HTERT RPE-1 (cell line): ENCODE measurements around the gene HOXA1.

Experiments
- in situ Hi-C: fragments of 300-500 bp; cut with MboI; formaldehyde crosslinking; loops from 4 replicates; pipeline ENCODE4 v1.14.3; 2020; ENCODE audit warnings: low sequenced_read_pairs

The HOXA1 gene

DNA sequence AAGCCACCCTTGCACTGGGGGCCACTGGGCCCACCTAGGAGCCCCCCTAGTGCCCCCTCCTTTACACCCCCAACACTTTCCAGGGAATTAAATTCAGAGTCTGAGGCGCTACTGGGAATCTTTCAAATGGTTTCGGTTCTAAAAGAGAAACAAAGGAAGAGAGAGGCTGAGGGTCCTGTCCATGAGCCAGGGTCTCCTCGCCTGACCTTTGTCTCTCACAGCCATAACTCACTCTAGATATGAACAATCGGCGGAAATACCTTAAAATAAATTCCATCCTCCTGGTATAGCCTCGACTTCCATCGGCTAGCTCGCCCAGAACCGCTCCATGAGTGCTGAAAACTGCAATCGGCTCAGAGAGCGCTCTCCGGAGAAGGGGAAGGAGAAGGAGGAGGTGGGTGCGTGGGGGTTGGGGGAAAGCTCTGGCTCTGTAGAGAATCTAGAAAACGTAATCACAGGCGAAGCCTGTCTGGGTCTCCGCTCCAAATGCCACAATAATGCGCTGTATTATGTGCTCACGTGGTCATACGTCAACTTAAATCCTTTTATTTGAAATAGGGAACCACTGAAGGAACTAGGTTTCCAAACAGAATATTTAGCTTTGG is 22.2 kb upstream of the HOXA1 start:
- in situ Hi-C loops: no loop called here

DNA sequence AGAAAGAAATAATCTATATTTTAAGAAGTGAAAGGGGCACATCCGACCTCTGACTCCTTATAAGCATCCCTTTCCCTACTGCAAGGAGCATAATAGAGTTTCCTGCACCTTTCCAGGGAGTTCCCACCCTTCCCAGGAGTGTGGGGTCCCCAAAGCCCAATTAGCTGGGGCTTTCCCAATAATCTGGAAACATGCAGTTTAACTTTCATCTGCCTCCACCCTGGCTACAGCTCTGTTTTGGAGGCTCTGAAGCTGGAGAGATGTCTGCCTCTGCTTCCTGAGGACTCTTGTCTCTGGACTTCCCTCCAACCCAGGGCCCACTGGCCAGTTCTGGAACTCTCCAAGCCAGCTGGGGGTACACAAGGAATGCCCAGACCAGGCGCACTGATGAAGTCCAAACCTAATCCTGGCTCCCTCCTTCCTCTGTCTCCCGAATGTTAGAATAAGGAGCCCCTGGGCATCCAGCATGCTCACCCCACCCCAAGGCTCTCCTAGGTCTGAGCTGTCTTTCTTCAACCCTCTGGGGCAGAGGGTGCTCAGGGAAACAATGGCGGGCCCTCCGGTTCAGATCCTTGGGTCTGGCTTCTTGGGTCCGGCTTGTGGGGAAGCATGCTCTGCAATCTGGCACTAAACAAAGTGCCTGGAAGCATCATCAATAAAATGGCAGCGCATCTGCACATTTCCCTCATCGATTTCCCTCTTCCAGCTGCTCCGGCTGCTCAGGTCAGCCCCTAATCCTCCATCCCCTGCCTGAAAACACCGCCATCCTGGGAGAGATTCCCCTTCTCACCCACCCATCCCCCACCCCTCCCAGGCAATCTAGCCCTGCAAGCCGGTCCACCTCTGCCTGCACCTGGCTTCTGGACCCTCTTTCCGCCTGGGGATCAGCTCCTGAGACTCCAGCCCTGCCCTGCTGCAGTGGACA is 21.4 kb upstream of the HOXA1 start:
- in situ Hi-C loops: no loop called here

DNA sequence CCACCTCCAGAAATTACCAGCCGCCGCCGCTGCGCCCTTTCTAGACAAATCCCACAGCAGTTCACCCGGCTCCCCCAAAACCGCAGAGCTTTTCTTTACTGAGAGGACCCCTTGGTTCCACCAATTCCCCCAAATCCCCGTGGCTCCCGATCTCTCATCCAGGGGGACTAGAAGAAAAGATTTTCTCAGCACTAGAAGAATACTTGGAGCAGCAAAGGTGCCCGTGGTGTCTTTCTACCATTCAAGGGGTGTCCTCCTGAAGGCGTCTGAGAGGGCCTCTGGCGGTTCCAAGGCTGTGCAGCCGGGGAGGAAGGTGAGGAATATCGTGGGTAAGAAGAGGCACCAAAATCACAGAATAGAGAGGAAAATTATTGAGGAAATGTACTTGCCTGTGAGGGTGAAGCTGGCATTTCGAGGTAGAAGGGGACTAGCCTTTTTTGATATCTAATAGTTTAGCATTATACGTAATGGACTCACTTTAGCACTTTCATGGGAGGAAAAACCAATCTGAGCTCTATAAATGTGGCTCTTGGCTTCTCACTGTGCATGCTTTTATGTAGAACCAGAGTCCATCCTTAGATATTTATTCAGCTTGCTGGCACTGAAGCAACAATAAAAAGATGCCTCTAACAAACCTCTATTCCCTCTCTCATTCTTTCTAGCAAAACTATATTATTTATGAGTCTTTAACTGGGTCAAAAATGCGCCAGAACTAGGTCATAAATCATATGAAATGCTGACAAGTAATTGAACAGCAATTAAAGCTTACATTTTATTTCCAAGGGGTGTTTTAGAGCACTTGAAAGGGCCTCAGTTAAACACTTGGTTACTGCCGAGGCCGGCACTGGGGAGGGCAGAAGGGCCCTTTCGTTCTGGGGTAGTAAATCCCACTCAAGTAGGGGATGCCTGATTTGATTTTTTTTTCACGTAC is 20.5 kb upstream of the HOXA1 start:
- in situ Hi-C loops: no loop called here

DNA sequence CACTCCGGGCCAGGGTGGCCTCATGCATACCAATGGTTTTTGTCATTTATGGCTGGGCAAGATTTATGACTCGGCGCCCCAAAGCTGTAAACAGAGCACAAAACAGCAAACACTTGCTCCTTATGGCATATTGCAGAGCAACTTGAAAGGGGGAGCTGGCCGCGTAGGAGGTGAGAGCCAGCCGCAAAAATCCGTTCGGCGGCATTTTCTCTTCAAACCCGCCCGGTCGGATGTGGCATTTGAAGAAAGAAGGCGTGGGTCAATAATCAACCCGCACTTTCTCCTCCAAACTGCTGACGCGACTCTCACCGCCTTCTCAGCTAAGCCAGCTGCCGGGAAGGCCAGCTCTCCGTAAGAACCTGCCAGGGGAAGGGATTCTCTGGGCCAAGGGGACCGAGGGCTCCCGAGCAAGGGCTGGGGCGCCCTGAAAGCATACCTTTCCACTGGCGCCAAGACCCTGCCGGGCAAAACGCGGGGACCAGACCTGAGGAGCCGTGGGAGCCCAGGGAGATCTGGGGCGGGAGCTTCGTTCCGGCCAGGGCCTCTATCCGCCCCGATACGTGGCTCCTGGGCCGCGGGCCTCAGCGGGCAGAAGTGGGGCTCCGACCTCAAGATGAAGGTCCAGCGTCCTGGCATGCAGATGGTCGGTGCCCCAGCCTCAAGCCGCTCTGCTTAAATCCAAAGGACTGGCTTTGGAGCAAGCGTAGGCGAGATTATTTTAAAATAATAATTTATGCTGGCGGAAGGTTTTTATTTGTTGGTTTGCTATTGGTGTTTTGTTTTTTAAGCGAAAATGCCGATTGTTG is 19.6 kb upstream of the HOXA1 start:
- in situ Hi-C loops: no loop called here

DNA sequence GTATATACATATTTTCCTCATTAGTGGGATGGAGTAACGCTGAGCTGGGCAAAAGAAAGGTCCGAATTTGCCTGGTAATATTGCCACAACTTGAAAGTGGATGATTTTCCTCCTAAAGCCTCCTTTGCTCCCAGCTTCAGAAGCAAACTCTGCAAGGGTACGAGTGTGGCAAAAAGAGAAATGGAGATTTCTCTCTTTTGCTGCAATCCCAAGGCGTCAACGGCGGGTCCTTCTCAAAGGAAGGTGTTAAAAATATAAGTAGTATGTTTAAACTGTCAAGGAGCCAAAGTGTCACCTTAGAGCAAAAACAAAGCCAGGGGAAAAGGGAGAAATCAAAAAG is 19.1 kb upstream of the HOXA1 start:
- in situ Hi-C loops: no loop called here

DNA sequence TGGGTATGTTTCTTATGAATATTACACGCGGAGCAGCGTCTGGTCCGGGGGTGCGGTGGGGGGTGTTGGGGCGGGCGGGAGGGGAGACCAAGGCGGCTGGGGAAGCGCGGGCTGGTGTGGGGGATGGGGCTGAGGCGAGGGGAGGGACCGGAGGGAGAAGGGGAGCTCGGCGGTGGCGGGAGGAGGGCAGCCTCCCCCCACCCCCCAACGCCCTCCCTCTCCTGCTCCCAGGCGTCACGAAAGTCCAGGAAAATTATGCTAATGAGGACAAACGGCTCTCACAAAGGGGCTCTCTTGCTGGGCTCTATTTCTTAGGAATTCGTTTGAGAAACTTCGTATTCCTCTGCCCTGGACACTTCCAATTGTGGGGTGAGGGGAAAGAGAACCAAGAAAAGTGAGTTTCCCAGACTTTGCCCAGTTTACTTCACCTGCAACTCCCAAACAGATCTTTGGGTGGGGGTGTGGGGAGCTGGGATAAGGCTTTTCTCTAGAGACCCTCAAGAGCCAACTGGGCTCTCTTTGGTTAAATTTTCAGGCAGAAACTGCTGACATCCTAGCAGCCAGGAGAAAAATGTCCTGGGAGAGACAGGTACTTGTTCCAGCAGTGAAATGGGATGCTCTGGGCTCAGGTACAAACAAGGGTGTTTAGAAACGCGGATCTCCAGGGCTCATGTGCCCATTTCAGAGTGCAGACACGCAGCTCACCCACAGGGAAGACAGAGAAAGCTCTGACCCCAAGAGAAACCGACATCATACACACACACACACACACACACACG is 18.4 kb upstream of the HOXA1 start:
- in situ Hi-C loops: no loop called here

DNA sequence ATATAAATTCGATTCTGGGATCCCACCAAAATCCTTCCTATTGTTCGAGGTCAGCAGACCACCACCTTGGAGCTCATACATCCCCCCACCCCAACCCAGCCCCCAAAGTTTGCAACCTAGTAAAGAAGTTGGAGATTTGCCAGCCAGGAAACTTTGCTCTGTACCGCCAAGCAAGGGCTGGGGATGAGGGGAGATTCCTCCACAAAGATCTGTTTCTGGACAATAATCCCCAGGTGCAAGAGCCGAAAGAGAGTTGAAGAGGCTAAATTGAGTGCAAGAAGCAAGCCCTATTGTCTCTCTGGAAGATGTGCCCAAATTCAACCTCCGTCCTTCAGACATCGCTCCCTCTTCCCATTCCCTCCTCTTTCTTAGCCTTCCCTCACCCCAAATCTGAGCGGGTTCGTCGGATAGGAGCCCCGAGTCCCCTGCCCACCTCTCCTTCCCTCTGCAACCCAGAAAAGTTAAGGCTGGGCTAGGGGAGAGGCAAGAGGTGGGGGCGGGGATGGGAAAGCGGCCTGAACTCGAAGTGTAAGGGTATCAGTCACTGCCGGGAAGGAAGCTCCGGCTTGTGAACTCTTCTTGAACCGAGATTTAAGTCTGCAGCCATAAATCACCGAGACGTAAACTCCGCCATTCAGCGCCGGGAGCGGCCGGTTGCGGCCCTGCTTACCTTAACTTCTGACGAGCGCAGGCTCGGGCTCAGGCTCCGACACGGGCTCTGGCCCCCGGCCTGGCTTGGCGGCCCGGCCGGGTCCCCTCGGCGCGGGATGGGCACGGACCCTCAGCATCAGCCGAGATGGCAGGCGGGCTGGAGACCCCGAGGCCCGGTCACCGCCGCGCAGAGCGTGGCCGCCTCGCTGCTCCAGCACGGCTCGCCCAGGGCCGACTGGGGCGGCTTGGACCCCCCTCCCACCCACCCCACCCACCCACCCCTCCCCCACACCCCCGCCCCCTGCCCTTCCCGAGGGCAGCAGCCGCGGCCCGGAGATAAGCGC is 17.5 kb upstream of the HOXA1 start:
- in situ Hi-C loops: no loop called here

DNA sequence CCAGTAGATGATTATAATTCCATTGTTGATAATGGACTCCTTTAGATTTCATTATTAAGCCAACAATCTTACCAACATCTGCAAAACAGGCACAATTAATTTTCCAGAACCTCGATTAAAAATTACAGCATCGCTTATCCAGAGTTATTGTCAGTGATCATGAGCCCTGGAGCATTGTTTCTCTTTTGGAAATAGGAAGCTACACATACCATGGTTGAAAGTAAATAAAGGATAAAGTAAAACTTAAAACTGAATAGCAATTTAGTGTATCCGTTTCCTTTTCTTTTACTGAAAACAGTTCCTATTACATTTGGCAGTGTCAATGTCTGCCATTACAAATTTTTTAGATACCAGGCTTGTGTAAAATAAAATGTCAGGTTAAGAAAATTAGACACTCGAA is 16.6 kb upstream of the HOXA1 start:
- in situ Hi-C loops: no loop called here

DNA sequence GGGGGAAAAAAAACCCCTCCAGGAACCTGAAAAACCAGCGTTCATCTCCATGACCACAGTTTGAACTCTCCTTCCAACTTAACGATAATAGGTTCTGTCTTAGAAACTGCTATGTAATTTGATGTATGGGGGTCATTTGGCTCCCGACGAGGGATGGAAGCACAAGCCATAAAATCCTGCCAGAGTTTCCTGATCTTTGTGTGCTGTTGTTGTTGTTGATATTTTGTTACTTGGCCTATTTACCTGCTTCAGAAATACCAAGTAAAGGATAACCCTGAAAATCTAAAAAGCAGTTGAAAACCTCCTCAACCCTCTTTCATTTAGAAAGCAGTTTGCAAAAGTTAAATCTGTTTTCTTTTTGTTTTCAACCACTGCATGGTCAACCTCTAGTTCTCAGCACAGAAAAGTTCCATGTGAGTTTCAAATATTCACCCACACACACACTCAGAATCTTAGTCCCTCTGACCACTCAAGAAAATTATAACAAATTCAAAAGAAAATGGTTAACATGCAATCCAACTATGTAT is 16.0 kb upstream of the HOXA1 start:
- in situ Hi-C loops: no loop called here

DNA sequence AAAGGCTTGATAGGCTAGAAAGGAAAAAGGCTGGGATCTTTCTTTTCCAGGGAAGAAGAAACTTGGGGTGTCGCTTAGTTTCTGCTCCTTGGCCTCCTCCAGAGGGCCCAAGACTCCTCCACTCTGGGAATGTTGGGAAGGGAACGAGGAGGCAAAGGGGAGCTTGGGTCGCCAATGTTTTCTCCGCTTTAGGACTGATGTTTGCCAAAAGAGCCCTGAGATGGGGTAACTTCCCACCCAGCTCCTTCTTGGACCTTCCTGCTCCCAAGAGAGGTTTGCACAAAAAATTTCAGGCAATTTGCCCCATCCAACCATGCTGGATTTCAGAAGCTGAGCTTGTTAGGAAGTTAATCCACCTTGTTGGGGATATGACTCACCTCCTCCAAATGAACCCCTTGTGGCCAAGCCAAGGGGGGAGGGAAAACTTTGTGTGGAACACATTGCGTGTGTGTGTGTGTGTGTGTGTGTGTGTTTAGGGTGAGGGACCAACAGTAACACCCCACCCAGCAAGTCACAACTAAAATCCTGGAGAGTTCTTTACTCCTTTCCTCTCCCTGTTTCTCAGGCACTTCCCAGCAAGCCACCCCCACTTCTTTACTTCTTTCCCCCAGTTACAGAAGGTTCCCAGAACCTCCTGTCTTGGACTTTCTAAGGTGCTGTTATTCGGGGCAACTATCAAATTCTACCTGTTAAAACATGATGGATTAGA is 15.4 kb upstream of the HOXA1 start:
- in situ Hi-C loops: no loop called here

DNA sequence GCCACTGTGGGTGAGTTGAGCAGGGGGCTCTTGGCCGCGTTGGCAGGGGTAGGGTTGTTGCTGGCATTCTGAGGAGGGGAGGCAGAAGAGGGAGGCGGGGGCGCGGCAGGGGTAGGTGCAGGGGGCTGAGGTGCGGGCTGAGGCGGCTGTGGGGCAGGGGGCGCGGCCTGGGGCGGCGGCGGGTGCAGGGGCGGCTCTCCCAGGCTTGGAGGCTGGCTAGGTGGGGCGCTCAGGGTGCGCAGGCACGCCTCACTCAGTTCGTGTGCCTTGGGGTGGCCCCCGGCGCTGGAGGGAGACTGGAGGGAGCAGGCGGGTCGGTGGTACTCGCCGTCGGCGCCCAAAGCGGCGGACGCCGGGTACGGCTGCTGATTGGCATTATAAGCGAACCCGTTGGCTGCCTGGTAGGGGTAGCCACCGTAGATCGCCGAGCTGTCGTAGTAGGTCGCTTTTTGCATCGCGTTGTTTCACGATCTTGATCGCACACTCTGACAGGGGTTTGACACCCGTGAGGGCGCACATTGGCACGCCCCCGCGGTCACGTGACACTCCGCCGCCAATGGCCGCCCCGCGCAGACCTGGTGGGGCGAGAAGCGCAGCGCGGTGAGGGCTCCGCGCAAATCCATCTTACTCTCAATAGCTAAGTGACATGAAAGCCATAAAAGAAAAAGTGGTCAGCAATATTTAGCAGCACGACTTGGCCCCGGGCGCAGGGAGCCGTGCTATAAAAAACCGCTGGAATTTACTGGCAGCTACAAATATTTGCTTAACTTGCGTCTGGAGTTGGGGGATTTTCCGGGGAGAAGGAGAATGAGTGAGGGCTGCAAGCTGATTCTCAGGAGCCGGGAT is 14.6 kb upstream of the HOXA1 start:
- in situ Hi-C loops: no loop called here

DNA sequence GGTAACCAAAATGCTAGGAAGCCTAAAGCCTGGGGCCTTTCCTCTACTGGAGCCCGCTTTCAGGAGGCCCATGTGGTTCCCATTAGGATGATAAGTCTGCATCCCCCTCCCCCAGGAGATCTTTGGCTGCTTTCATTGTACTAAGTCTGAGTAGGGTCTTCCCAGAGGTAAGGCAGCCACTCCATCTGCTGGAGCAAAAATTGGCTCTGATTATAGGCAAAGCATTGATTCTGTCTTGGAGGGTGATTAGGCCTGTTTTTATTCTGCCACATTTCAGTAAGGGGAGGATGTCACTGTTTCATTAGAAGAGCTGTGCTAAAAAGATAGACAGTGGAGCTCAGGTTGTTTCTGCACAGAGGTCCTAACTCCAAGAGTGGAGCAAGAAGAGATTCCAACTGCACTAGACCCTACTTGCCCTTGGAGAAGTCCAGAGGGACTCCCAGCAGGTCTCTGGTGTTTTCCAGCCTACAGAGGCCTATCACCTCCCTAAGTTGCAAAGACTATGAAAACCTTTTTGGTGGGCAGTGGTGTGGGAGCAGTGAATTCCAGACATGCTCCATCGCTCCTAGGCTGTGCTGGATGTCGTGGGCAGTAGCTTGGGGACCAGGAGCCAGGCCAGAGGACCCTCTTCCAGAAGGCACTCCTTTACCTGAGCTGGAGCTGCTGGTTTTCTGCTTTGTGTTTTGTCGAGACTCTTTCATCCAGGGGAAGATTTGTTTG is 13.8 kb upstream of the HOXA1 start:
- in situ Hi-C loops: no loop called here

DNA sequence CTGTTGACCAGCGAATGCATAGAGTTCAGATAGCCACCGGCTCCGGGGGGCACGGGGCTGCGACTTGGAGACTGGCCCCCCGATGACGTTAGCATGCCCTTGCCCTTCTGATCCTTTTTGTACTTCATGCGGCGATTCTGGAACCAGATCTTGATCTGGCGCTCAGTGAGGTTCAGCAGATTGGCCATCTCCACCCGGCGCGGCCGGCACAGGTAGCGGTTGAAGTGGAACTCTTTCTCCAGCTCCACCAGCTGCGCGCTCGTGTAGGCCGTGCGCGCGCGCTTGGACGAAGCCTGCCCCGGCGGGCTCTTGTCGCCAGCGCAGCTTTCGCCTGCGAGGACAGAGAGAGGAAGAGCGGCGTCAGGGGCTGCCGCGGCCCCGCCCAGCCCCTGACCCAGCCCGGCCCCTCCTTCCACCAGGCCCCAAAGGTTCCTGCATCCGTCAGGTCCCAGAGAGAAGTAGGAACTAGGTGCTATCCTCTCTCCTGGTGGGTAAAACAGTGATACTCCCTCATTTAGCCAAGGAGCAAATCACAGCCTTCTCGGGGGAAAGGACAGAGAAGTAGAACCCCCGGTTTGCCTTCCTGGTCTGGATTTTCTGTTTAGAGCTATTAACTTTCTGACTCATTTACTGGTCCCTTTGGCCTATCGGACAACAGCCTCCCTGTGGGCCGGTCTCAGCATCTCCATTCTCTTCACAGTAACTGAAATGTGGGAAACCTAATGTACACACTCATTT is 12.8 kb upstream of the HOXA1 start:
- in situ Hi-C loops: no loop called here

DNA sequence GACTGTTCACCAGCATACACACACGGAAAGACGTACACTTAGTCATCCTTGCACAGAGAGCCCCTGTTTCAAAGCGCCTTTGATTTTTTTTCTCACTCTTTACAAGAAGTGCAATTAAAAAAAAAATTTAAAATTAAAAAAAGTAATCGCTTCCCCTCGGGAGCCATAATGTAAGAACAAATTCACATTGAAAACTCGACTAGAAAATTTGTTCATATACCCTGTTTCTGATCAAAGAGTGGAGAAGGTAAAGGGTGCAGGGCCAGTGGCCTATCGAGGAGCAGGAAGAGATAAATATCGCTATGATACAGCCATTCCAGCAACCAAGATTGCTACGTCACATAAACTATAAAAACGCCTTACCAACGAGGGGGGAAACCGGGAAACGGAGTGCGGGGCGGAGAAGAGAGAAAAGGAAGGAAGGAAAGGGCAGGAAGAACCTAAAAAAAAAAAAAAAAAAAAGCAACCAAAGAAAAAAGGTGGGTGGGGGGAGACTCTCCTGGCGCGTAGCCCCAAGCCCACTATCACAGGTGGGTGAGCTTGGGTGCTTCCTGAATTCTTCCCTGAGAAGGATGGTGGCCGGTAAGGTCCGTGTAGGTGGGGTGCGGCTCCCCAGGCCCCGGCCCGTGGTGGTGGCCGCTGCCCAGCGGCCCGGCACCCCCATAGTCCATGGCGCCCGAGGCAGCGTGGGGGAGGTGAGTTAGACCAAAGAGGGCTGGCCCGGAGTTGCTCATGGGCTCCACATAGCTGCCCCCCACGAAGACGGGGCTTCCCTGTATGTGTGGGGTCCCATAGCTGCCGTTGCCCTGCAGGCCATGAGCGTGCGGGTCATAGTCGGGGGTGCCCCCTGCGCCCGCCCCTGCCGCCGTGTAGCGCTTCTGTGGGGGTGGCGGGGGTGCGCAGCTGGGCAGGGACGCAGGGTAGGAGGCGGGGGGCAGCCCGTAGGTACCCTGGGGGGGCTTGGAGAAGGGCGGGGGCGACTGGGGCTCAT is 11.9 kb upstream of the HOXA1 start:
- in situ Hi-C loops: no loop called here

DNA sequence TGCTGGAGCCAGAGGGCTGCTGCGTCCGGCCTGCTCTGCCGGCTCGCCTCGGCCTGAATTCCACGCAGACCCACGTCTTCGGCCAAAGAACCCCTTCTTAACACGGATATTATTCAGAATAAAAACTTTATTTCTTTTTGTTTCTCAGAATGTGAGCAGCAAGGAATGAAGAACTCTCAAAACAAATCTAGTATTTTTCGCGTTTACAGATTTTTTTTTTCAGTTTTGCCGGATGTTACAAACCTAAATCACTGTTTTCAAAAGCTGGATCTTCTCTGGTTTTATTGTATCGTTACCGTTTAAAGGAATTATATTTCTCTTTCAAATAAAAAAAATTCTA is 11.1 kb upstream of the HOXA1 start:
- in situ Hi-C loops: no loop called here
